Hematopoietic multipotent progenitor cell (in vitro differentiated cells): Measurements from ENCODE around the gene SENP8. TPM values are rescaled to one million over a fixed set of nuclear protein-coding genes. Genes with fewer than 3 reads are reported as not detected.

Experiments
- DNase-seq, 3 donors: peaks; one replicate each; pipeline ENCODE4 v3.0.0-alpha.2; 2011 to 2015; ENCODE audit warnings: low read depth in 2 of 3, low spot score in 2 of 3
- total RNA-seq: library from RNA; depleted of rRNA; stranded (reverse); fragments of >200 nt; gene quantifications from one replicate; pipeline ENCODE4 v1.2.3, GENCODE V29; 2012

Gene SENP8
- total RNA-seq, 1 donor: 0.81 TPM

- DNase-seq: no peak
These were observed 55.8 kb downstream of the SENP8 start for GRCh38 chr15:72173864-72174550.

- no peak for DNase-seq
These were observed 56.5 kb downstream of the SENP8 start for GRCh38 chr15:72174551-72175165.

GRCh38 chr15:72175186-72176044, 57.2 kb downstream of the SENP8 start:
- DNase-seq: no peak

- DNase-seq: no peak
These were observed 58.0 kb downstream of the SENP8 start for GRCh38 chr15:72176159-72176558.

- DNase-seq: no peak
These were observed 58.5 kb downstream of the SENP8 start for GRCh38 chr15:72176743-72177142.

- DNase-seq: no peak
These were observed 60.9 kb downstream of the SENP8 start for GRCh38 chr15:72178976-72179585.

GRCh38 chr15:72179950-72180581, 61.9 kb downstream of the SENP8 start:
- no peak for DNase-seq

GRCh38 chr15:72180761-72181324, 62.6 kb downstream of the SENP8 start:
- DNase-seq: no peak

- DNase-seq: no peak
These were observed 64.0 kb downstream of the SENP8 start for GRCh38 chr15:72182244-72182643.

GRCh38 chr15:72182673-72183072, 64.5 kb downstream of the SENP8 start:
- no peak for DNase-seq

- no peak for DNase-seq
These were observed 65.6 kb downstream of the SENP8 start for GRCh38 chr15:72183781-72184164.

- no peak for DNase-seq
These were observed 66.1 kb downstream of the SENP8 start for GRCh38 chr15:72184165-72184811.

- DNase-seq: no peak
These were observed 71.2 kb downstream of the SENP8 start for GRCh38 chr15:72189250-72189902.

GRCh38 chr15:72192416-72192815, 74.2 kb downstream of the SENP8 start:
- no peak for DNase-seq

Other genes with a start within 250 kb of the SENP8 start
- gene MYO9A, start 253 bp upstream of the SENP8 start, total RNA-seq: 18.3 TPM
- gene GRAMD2A, start 79.4 kb downstream of the SENP8 start, total RNA-seq: 0.27 TPM
- gene PKM, start 112.8 kb downstream of the SENP8 start, total RNA-seq: 346 TPM
- gene PARP6, start 154.2 kb downstream of the SENP8 start, total RNA-seq: 39.6 TPM
- gene CELF6, start 201.8 kb downstream of the SENP8 start, total RNA-seq: 0.54 TPM